ENCODE results near the gene IL18R1.

The IL18R1 gene

GRCh38 chr2:102346381-102347130 lies 9.0 kb upstream of the IL18R1 start:
- TF ChIP-seq ZFX (IDR thresholded peaks at IDR 0.05) (no peak), CTCF (conservative IDR thresholded peaks at IDR 0.05) (no peak)
- no peak overlapping the region for H3K27ac ChIP-seq

- TF ChIP-seq ZFX (IDR thresholded peaks at IDR 0.05) (no peak), CTCF (conservative IDR thresholded peaks at IDR 0.05) (no peak)
- no peak overlapping the region for H3K27ac ChIP-seq
Measured at GRCh38 chr2:102350137-102350793, 5.3 kb upstream of the IL18R1 start.

GRCh38 chr2:102356381-102356712 lies 751 bp downstream of the IL18R1 start:
- no peak for TF ChIP-seq ZFX (IDR thresholded peaks at IDR 0.05)
- TF ChIP-seq CTCF (conservative IDR thresholded peaks at IDR 0.05) = no peak
- H3K27ac ChIP-seq = no peak overlapping the region; the same call in 1 of the 2 replicates

GRCh38 chr2:102356741-102357140 lies 1.1 kb downstream of the IL18R1 start:
- TF ChIP-seq CTCF (conservative IDR thresholded peaks at IDR 0.05) (no peak), ZFX (IDR thresholded peaks at IDR 0.05) (no peak)
- no peak overlapping the region for H3K27ac ChIP-seq

- no peak overlapping the region for H3K27ac ChIP-seq
- no peak for TF ChIP-seq CTCF (conservative IDR thresholded peaks at IDR 0.05)
- TF ChIP-seq ZFX (IDR thresholded peaks at IDR 0.05) = no peak
Measured at GRCh38 chr2:102357937-102358336, 2.3 kb downstream of the IL18R1 start.

- no peak for TF ChIP-seq ZFX (IDR thresholded peaks at IDR 0.05)
- 0 out of 2 replicates have a peak, but pooled peaks have one; percentile 6 for TF ChIP-seq CTCF (conservative IDR thresholded peaks at IDR 0.05)
Measured at GRCh38 chr2:102358496-102358895, 2.9 kb downstream of the IL18R1 start.

GRCh38 chr2:102359527-102359926 lies 3.9 kb downstream of the IL18R1 start:
- no peak for TF ChIP-seq ZFX (IDR thresholded peaks at IDR 0.05)
- TF ChIP-seq CTCF (conservative IDR thresholded peaks at IDR 0.05) = no peak
- H3K27ac ChIP-seq = no peak overlapping the region

More at GRCh38 chr2:102358496-102358895, 2.9 kb downstream of the IL18R1 start:
- no peak overlapping the region for H3K27ac ChIP-seq
